GM11168 (cell line): ENCODE measurements around the gene CUBN.

Source experiments
- in situ Hi-C: fragments of 300-500 bp; cut with MboI; formaldehyde crosslinking; loops from one replicate; pipeline ENCODE4 v1.12.0; 2022; ENCODE audit warnings: low sequenced_read_pairs; ENCODE audit not compliant: unreplicated experiment

The CUBN gene

DNA sequence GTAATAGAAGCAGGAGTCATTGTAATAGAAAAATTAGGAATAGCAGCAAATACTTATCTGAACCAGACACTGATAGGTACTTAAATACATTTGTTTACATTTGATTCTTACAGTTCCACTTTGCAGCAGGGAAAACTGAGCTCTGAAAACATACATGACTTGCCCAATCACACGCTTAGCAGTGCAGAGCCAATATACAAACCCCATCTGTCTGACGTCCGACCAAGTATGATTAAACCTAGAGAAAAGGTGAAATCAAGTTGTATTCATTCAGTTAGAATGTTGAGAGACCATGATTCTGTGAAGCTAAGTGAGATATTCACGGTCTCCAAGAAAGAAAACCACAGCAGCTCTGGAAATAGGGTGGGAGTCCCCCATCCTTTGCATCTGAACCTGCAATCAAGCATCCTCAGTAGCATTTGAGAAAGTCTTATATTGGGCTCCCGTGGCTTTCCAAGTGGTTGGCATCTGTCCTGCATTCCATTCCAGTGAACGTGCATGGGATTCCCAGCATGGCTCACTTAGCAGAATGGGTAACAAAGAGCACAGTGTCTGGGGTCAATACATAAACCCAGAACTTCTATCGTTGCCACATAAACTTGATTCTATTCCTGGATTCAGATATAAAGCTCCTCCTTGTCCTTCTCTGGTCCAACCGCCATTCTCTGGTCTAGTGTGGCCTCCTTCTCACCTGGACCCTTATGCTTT is 163.7 kb downstream of the CUBN start:
- in situ Hi-C loops: no loop called here

DNA sequence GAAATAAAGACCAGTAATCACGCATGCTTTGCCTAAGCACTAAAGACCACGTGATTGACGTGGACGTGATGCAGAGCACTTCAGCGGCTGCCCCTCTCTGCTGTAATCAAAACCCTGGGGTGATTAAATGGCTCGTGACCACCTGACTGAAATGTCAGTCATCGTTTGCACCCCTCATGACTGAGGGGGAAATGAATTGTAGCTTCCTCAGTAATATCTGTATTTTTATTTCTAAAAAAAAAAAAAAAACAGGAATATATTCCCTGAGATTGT is 164.3 kb downstream of the CUBN start:
- in situ Hi-C loops: no loop called here

DNA sequence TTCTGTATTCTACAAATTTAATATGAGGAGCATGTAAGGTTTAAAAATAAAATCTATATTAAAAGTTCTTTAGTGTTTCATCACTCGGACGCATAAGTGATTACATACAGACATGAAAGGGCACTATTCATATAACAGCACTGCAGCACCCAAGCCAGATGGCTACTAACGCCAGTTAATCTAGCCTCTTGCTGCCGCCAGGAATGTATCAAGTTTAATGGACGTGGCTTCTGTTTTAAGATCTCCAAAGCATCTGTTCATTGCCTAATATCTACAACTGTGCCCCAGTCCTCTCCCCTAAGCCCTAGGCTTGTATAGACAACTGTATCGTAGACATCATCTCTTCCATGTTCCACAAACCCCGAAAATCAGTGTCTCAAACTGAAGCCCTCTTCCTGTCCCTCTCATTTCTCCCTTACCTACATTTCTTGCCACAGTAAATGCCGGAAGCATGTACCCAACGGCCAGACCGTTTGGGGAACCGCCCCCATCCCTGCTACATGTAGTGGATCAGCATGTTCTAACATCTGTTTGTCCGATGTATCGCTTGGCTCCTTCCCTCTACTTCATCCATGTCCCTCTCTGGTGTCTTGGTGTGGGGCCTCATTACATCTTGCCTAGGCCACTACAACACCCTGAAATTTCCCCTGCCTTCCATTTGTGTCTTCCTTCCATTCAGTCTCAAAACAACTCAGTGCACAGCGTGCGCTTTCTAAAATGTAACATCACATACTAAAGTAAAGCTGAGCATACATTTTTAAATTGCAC is 164.9 kb downstream of the CUBN start:
- in situ Hi-C loops: no loop called here

DNA sequence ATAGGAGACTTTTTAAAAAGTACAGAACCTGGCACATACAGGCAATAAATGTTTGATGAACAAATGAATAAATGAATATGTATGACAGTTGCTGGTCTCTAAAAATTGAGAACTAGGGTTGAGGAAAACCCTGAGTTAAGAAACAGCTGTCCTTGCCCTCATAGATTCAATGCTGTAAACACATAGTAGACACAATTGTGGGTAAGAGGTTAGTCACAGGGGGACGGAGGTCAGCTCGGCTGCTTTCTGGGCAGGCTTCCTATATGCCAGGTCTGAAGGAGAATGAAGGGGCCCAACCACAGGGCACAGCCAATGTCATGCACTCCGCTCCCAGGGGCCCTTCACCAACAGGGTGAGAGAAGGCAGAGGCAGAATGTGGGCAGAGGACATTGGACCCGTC is 169.1 kb downstream of the CUBN start:
- in situ Hi-C loops: no loop called here

DNA sequence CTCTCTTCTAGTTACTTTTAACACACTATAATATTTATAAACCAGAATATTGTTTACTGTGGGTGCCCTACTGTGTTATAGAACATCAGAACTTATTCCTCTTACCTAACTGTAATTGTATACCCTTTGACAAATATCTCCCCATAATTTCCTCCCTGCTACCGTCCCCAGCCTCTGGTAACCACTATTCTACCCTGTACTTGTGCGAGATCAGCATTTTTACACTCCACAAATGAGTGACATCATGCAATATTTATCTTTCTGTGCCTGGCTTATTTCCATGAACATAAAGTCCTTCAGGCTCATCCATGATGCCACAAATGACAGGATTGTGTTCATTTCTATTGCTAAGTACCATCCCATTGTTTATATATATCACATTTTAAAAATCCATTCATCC is 172.6 kb downstream of the CUBN start:
- in situ Hi-C loops: no loop called here

DNA sequence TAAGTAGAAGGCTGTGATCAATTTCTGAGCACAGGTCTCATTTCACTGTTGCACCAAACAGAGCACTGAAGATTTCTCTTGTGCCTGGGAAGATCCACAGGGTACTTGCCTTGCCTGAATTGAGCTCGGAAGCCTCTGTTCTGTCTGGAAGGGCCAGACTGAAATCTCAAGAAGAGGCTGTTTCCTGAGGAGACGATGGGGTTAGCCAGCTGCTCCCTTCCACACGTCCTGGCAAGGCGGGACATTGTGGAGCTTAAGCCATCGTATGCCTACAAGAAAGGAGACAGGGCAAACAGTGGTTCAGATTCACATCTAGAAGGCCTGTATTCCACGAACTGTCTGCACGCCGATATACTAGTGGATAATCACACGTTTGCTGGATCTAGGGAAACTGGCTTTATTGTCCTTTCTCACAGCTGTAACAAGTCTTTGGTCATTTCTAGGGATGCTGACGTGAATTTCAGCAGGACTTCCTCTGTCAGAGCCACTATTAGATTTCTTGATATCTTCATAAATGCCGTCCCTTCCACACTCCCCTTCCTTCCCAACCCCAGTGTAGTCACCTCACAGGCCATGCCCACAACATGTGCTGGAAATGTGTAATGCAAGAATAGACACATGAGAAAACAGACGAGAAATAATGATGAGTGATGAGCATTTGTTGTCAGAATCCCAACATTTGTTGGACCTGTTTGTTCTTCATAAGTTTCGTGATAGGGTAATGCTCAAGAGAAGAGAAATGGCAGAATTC is 175.2 kb downstream of the CUBN start:
- in situ Hi-C loops: no loop called here

DNA sequence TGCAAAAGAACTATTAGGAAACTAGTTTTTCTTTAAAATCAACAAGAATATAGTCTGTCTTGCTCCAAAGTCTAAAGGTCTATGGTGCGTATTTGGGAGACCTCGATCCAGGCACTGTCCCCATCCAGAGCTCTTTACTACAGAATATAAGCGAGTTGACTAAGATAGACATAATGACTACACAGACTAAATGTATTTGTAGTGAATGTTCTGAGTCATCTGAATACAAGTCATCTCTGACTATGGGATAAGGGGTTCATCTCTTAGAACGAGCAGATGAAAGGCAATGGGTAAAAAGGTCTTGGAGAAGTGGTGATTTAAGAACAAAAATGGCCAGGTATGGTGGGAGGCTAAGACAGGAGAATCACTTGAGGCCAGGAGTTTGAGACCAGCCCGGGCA is 176.3 kb downstream of the CUBN start:
- in situ Hi-C loops: no loop called here

DNA sequence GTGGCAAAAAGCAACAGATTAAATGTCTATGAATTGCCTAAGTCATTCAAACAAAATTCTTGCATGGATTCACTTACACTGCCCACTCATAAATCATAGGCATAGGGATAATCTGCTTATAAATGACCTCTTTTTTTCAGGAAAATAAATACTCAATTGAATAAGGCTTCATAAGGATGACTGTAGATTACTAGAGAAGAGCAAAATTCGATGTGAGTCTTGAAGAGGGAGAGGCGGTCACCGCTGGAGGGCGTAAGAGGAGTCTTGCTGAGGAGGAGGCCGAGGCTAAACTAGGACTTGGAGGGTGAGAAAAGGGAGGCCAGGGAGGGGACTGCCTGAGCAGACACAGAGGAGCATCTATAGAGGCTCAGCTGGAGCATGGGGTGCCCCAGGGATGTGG is 177.0 kb downstream of the CUBN start:
- in situ Hi-C loops: no loop called here

DNA sequence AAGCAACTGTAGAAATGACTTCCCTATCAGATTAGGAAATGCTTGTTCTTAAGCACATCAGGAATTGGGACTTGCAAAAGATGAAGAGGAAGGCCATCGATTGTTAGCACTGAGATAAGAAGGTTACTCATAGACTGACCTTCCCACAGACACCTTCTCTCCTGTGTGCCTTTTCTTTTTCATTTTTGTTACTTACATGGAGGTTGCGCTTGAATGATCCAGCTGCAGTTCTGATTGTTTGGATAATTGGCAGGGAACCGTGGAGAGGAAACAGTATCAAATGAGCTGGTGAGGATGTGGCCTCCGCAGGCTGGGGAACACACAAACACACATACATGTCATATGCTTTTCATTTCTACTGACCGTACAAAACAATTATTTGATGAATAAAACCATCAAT is 177.5 kb downstream of the CUBN start:
- in situ Hi-C loops: no loop called here

DNA sequence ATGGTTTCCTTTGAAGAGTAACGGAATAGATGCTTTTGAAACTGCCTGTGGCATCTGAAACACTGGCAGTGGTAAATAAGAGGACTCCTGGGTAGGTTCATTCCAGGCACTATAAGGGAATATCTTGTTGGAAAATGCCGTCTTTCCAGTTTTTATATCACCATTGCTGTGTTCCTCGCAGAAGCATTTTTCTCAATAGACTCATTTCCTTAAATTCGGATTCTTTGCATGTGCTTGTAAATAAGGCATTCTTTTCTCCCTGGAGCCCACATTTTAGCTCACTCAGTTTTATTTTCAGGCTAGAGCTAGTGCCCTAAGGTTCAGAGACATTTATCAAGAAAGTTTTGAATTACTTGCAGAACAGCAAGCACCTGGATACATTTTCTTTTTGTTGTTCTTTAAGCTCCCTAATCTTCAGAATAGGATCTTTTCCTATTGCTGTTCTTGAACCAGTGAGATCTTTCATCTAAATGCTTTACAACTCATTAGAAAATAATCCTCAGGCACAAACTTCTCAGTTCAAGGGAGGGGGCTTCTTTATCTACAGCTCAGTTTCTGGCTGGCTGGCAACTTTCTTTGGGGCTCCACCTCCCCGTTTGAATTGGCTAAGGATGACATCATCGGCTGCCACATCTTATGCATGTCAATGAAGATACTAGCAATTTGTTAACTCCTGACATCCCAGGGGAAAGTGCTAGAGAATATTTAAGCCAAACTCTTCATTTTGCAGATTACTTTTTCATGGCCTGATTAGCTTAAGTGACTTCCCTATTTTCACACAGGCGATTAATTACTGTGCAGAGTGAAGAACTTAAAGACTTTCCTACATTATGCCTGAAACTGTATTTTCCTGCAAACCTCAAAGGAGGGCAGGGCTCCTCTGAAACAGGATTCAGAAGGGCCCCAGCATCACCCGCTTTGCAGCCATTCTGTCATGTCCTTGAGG is 178.7 kb downstream of the CUBN start:
- in situ Hi-C loops: no loop called here

DNA sequence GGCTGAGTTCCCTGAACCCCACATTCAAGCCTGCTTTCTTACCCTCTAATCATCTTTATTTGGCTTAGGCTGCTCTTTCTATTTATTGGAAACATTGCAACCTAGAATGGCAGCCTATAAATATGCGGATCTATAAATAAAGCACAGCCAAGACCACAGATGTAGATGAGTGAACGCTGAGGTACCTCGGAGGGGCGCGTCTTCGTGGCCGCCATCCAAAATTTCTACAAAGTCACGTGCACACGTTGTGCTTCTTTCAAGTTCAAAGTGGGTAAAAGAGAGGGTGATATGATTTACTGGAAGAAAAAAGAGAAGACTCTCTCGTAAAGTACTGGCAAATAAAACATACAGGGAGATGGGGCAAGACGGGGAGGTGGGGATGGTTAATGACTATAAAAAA is 179.8 kb downstream of the CUBN start:
- in situ Hi-C loops: no loop called here

DNA sequence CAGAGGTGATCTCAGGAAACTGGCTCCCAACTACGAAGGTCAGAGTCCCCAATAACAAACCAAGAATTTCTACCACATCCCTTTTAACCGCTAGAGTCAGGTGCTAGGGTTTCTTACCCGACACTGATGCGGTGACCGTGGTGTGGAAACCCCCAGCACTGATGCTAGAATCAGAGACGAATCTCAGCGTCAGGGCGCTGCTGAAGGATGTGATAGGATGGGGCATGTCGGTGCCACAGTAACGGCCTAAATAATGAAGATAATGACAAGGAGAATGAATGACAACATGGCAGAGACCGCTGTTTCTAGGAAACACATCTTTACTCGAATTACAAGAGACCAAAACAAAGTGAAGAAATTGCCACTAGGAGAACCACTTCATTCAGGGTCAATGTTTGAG is 181.2 kb downstream of the CUBN start:
- in situ Hi-C loops: no loop called here

DNA sequence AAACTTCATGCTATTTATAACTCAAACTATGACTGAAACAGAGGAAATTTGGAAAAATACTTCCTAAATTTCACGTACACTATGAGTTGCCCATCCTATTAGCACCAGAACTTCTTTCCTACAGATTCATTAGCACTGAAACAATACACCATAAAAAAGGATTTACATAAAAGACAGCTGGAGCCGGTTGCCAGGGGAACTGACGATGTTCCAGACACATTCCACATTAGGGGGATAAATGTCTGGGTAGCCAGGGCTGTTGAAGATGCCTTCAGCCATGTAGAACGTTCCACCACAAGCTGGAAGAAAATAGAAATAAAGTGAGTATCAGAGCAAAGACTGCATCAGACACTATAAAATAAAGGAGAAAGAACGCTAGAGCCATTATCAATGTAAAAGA is 182.5 kb downstream of the CUBN start:
- in situ Hi-C loops: no loop called here

DNA sequence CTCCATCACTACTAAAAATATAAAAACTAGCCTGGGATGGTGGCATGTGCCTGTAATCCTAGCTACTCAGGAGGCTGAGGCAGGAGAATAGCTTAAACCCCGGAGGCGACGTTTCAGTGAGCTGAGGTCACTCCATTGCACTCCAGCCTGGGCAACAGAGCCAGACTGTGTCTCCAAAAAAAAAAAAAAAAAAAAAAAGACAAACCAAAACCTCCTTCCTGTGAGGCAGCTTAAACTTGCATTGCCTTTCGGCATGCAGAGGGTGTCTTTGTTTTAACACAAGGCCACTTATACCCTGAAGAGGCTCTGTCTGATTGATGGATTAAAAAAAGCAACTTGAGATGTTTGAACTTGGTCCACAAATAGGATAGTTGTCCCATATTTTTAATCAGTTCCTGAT is 184.0 kb downstream of the CUBN start:
- in situ Hi-C loops: no loop called here

DNA sequence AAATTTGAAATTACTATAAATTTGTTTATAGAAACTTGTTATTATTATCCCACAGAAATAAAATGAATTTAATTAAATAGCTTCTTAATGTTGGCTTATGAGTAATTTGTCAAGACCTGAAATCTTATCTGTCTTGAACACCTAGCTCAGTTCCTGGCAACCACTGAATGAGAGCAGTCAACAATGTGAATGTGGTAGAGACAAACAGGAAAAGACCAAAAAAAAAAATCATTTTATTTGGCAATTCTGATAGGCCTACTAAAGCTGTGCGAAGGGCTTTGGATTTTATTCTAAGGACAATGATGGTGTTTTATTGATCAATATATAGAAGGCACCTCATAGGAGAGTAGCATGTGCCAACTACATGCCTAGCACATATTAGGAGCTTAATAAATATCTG is 184.6 kb downstream of the CUBN start:
- in situ Hi-C loops: no loop called here

DNA sequence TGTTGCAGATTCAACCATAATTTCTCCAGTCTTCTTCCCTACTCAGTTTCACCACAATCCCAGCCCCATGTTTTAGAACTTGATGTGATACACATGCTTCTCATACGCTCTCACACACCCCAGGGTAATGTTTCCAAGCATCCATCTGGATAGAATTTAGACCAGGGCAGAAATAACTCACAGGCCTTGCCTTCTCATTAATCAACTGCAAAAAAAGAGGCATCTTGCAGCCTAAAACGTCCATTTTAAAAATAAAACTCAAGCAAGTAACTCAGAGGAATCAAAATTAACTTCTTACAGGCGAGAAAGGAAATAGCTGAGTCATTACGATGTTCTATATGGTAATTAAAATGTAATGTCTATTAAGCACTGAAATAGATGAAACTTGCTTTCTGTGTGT is 185.2 kb downstream of the CUBN start:
- in situ Hi-C loops: no loop called here

DNA sequence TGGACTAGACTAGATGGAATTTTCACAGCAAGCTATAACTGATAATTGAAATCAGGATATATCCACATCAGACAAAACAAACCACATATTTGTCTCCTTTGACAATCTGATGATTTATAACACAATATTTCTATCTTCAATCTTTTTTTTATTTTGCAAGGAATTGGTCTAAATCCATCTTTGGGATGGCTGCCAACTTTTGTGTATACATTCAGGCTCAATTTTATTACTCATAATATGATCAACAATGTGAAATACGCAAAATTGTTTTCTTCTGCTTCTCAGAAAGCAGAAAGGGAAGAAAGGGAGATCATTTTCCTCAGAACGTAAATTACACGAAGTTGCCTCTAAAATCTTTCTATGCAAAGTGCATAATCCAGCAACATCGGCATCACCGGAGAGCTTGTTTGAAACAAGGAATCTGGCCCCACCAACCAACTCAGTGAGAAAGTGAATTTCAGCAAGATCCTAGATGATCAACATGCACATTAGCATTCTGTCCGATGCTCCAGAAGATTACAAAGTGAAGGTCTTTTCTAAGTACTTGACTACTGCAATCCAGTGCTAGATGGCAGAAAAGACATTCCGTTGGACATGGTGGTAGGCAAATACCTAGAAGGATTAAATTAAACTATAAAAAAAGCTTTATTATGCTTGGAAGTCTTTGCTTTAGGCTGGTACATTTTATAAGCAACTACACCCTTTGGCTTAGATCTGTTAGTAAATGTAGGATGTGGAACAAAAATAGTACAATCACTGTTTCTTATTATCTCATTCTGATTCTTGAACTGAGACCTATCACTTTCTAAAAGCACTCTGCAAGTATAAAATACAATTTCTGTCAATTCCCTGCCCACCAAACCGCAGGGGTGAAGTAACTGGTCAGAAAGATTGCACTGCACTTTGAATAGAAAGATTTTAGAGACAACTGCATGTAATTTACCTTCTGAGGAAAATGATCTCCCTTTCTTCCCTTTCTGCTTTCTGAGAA is 186.0 kb downstream of the CUBN start:
- in situ Hi-C loops: no loop called here

DNA sequence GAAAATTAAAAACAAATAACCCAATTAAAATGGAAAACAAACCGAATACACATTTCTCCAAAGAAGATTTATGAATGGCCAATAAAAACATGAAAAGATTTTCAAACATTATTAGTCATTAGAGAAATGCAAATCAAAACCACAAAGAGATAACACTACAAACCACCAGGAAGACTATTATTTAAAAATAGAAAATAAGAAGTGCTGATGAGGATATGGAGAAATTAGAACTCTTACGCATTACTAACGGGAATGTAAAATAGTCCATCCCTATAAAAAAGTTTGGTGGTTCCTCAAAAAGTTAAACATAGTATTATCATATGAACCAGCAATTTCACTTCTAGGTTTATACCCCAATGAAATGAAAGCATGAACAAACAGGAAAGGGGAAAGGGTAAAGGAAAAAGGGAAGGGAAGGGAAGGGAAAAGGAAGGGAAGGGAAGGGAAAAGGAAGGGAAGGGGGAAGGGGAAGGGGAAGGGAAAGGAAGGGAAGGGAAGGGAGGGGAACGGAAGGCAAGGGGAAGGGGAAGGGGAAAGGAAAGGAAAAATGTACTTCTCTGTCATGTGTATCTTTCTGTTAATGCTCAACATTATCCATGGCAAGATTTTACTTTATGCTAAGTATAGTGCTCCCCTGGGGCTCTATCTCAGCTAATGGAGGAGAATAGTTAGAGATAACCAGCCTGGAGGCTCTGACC is 187.1 kb downstream of the CUBN start:
- in situ Hi-C loops: no loop called here

DNA sequence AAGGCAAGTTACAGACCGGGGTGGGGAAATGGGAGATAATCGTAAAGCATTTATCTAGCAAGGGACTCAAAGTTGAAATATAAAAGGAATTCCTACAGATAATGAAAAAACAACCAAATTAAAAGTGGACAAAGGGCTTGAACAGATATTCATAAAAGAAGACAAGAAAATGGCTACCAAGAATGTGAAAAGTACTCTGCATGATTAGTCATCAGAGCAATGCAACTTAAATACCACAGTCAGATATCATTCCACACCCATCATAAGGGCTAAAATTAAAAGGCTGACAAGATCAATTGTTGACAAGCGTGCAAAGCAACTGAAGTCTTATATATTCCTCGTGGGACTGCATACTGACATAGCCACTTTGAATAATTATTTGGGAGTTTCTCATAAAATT is 187.7 kb downstream of the CUBN start:
- in situ Hi-C loops: no loop called here
